NCI-H524 treated with DMSO at 0.1 percent for 48 hours (cell line): ENCODE results near the gene TCEAL8.

ENCODE experiments used
- DNase-seq: peaks from one replicate; lab custom pipeline; 2025; lab: John Stamatoyannopoulos, UW

TCEAL8 gene

DNA sequence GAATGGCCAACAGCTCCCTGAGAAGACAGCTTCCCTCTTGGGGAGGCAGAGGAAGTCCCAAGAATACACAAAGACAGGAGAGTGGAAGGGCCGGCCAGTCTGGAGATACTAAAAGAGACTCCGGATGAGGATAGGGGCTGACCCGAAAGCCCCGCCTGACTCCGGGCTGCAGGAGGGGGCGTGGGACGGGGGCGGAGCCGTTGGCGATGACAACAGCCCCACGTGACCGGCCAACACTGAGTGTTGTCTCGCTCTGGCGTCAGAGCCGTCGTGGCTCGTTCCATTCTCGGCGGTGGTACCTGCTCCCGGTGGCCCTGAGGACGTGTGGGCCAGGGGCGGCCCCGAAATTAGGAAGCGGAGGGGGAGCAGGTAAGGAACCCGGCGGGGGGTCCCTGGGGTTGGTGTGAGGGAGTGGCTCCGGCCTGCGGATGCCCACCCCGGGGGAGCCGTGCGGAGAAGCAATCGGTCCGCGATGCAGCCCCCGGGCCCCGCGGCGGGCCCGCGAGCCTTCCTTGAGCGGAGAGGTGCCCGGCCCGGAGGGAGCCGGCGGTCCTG is 40.0 kb downstream of the TCEAL8 start, which contains the start of gene BEX4:
Gene BEX4 (plus strand): TSS at position 239 of the 555 bp plus-strand sequence. CDS start 1,046 bp downstream, outside the sequence.
- DNase-seq, result peak; percentile 9

DNA sequence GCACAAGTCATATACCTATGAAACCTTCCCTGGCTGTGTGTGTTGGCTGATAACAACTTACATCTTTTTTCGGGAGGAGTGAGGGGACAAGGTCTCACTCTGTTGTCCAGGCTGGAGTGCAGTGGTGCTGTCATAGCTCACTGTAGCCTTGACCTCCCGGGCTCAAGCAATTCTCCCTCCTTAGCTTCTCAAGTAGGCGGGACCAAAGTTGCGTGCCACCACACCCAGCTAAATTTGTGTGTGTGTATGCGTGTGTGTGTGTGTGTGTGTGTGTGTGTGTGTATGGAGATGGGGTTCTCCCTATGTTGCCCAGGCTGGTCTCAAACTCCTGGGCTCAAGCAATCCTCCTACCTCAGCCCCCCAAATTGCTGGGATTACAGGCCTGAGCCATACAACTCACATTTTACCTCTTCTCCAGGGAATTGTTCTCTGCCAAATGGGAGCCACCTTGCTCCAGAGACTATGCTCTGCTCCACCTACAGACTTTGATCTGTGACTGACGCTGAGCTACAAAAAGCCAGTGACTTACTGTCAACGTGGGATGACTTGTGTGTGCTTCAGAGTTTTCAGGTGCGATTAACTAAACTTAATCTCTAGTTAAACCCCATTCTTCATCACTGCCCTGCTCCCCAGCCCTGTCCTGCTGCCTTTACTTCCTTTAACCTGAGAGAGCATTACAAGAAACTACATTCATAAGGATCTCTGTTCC is 42.1 kb downstream of the TCEAL8 start:
- DNase-seq, result no peak

DNA sequence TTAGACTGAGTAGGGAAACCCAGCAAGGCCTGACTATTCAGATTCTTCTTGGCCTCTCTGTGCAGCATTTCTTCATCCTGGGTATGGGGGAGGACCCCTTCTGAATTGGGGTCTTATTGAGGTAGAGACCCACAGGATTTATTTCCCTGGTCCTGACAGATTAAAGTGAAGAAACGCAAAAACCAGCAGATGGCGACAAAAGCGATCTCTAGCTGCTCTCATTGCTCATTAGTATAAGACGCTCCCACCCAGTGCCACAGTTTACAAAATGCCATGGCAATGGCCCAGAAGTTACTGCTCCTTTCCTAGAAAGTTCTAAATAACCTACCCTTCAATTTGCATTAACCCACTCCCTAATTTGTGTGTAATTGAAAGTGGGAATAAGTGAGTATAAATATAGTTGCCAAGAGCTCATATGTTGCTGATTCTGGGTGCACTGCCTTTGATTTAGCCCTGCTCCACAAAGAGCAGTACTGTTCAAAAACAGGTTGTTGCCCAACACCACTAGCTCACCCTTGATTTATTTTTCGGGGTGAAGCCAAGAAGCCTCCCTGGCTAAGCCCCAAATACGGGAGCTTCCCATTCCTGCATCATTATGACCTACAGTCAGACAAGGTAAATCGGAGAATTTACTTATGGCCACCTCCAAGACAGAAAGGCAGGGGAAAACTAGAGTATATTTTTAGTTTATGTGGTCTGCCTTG is 43.8 kb downstream of the TCEAL8 start:
- DNase-seq, result no peak

DNA sequence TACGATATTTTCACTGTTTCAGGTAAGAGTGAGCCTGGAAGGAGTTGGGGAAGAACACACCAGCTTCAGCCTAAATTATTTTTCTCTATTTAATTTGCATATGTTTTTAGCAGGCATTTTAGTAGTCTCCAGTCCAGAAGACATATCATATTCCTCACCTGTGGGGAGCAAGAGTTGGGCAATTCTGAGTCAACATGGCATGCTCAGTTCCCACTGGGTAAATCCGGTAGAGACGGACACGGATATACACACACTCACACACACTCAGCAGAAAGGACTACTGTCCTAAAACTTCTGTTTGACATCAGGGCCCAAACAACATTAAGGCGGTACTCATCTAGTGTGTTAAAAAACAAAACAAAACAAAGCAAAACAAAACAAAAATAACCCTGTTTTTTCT is 44.9 kb downstream of the TCEAL8 start:
- DNase-seq, result no peak
